Activated CD8-positive, alpha-beta memory T cell treated with anti-CD3 and anti-CD28 coated beads, Interleukin-2, amount 50 U/mL, for 24 hours (primary cell): Measurements from ENCODE around the gene INPP5B.
A peak's percentile ranks its signal among the peaks of the same experiment; 100 is the strongest.

Experiments used
- DNase-seq: peaks from one replicate; pipeline ENCODE4 v3.0.0-alpha.2; 2020; ENCODE audit errors: extremely low read depth

Gene INPP5B

GRCh38 chr1:37839676-37840075 is 107.2 kb downstream of the INPP5B start:
- DNase-seq, result no peak

- DNase-seq, result no peak
These were observed 110.1 kb downstream of the INPP5B start for GRCh38 chr1:37836788-37837187.

GRCh38 chr1:37831809-37832208 is 115.0 kb downstream of the INPP5B start:
- DNase-seq, result no peak

GRCh38 chr1:37831109-37831508 is 115.7 kb downstream of the INPP5B start:
- no peak for DNase-seq

GRCh38 chr1:37828410-37829074 is 118.3 kb downstream of the INPP5B start:
- no peak for DNase-seq

GRCh38 chr1:37825506-37825905 is 121.3 kb downstream of the INPP5B start:
- DNase-seq, result no peak

GRCh38 chr1:37824001-37824400 is 122.9 kb downstream of the INPP5B start:
- no peak for DNase-seq

GRCh38 chr1:37822906-37823815 is 123.7 kb downstream of the INPP5B start:
- DNase-seq, result no peak

GRCh38 chr1:37821481-37821880 is 125.4 kb downstream of the INPP5B start:
- no peak for DNase-seq

- no peak for DNase-seq
These were observed 129.4 kb downstream of the INPP5B start for GRCh38 chr1:37817481-37817880.

GRCh38 chr1:37814252-37814651 is 132.6 kb downstream of the INPP5B start:
- no peak for DNase-seq

- no peak for DNase-seq
These were observed 133.2 kb downstream of the INPP5B start for GRCh38 chr1:37813529-37814145.

- DNase-seq, result peak; percentile 35
These were observed 135.7 kb downstream of the INPP5B start for GRCh38 chr1:37811027-37811655.
